ENCODE results near the gene SMIM11. TPM values are rescaled to one million over a fixed set of nuclear protein-coding genes. Genes with fewer than 3 reads are reported as not detected.
"Not testable (repeated sequence)": the region's sequence is repeated elsewhere in the genome, so short reads cannot be mapped to it uniquely, and the experiment has no call there.

Gene SMIM11, protein sequence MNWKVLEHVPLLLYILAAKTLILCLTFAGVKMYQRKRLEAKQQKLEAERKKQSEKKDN
- polyA plus RNA-seq (2011; rRNA removed) (7.5 and 15.1 TPM in 2 replicates), polyA minus RNA-seq (2011; rRNA and poly(A)+ RNA removed) (4.4 and 6.5 TPM in 2 replicates)

DNA sequence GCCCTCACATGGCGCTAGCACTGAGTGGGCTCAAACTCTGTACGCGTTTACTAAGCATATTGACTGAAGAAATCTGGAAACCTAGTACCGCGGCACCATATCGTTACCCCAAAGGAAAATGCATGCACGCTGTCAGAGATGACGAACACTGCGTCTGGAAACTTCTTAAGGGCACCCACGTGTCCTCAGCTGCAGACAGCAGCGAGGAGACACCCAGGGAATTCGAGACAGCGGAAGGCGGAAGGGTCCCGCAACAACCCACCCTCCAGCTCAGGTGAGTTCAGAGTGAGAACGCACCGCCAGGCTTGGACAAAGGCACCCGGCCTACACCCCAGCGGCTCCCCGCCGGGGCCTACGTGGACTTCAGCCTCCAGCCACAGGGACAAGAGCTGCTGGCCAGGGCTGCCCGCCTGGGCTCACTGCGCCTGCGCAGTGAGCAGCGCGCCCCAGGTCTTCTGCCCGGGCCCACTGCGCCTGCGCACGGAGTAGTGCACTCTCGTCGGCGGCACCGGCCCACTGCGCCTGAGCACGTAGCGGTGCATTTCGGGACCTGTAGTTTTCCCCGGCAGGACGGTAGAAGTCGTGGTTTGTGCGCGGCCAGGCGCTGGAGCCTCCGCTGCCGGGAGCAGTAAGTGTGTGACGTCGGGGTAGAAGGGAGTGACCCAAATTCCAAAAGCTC lies at the start of gene SMIM11:
Gene SMIM11 (plus strand): TSS at position 568 of the 679 bp plus-strand sequence. CDS start 3,998 bp downstream, outside the sequence.
- POLR2A ChIA-PET; H3K27me3 ChIP-seq (ENCODE audit: control insufficient read depth, insufficient read depth, low read length); H3K27ac ChIP-seq (ENCODE audit: low read depth, low read length); H3K9me3 ChIP-seq (ENCODE audit: control insufficient read depth, insufficient read depth, low read length); DNase-seq (ENCODE audit: low read depth, low spot score); H3K4me3 ChIP-seq (ENCODE audit: low read depth, low read length); CTCF ChIA-PET: not testable (repeated sequence)

DNA sequence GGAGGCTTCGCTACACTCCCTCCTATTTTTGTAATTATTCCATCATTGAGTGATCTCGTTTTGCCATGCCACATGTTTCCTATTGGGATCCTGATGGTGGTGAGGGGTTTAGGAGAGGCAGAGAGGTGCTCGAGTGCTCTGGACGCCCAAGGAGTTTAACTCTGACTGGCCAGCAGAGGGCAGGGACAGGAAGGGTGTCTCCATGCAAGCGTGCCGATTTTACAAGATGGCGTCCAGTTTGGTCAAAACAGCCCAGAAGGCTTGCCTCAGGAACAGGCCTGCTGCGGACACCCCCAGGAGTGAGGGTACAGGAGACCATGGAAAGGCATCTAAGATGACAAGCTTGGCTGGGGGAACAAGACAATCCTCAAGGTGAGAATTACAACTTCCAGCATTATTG lies 45.3 kb upstream of the SMIM11 start:
- Histone ChIP-seq H3K9me3 (ENCODE audit: control insufficient read depth, insufficient read depth, low read length) (0 out of 2 replicates have a peak, but pooled peaks cover 3% of the 10 kb centered on the region), H3K27ac (ENCODE audit: low read depth, low read length) (no peak overlapping the region), H3K27me3 (ENCODE audit: control insufficient read depth, insufficient read depth, low read length) (peaks cover 6% of the 10 kb centered on the region), H3K4me3 (ENCODE audit: low read depth, low read length) (no peak overlapping the region)
- ChIA-PET CTCF (no interaction called here), POLR2A (no interaction called here)
- DNase-seq (ENCODE audit: low read depth, low spot score) = no peak
- TF ChIP-seq, protein P1, sequence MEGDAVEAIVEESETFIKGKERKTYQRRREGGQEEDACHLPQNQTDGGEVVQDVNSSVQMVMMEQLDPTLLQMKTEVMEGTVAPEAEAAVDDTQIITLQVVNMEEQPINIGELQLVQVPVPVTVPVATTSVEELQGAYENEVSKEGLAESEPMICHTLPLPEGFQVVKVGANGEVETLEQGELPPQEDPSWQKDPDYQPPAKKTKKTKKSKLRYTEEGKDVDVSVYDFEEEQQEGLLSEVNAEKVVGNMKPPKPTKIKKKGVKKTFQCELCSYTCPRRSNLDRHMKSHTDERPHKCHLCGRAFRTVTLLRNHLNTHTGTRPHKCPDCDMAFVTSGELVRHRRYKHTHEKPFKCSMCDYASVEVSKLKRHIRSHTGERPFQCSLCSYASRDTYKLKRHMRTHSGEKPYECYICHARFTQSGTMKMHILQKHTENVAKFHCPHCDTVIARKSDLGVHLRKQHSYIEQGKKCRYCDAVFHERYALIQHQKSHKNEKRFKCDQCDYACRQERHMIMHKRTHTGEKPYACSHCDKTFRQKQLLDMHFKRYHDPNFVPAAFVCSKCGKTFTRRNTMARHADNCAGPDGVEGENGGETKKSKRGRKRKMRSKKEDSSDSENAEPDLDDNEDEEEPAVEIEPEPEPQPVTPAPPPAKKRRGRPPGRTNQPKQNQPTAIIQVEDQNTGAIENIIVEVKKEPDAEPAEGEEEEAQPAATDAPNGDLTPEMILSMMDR (IDR thresholded peaks at IDR 0.05; ENCODE audit: low read depth, low read length) = no peak

DNA sequence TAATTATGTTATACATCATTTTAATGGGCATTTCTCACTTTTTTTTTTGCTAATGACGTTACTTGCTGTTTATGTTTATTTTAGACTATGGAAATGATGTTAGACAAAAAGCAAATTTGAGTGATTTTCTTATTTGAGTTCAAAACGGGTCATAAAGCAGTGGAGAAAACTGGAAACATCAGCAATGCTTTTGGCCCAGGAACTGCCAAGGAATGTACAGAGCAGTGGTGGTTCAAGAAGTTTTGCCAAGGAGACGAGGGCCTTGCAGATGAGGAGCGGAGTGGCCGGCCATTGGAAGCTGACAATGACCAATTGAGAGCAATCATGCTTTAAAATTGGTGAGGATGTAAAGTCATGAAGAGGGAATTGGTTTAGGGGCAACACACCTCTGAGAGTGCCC lies 43.6 kb upstream of the SMIM11 start:
- Histone ChIP-seq H3K27me3 (ENCODE audit: control insufficient read depth, insufficient read depth, low read length) (peaks cover 6% of the 10 kb centered on the region), H3K4me3 (ENCODE audit: low read depth, low read length) (no peak overlapping the region), H3K9me3 (ENCODE audit: control insufficient read depth, insufficient read depth, low read length) (0 out of 2 replicates have a peak, but pooled peaks cover 3% of the 10 kb centered on the region), H3K27ac (ENCODE audit: low read depth, low read length) (no peak overlapping the region)
- POLR2A ChIA-PET = no interaction called here
- TF ChIP-seq, protein P1 (IDR thresholded peaks at IDR 0.05; ENCODE audit: low read depth, low read length) = no peak
- CTCF ChIA-PET = no interaction called here
- no peak for DNase-seq (ENCODE audit: low read depth, low spot score)

DNA sequence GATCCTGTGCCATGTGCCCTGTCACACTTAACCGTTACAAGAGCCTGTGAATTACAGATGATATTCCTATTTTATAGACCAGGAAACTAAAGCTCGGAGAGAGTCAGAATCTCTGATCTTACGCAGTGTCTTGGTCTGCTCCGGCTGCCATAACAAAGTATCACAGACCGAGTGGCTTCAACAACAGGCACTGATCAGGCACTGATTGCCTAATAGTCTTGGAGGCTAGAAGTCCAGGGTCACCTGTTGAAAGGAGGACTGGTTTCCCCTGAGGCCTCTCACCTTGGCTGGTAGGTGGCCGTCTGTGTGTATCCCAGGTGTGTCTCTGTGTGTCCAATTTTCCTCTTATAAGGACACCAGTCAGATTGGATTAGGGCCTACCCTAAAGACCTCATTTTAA lies 43.0 kb upstream of the SMIM11 start:
- TF ChIP-seq, protein P1 (IDR thresholded peaks at IDR 0.05; ENCODE audit: low read depth, low read length) = no peak
- H3K9me3 ChIP-seq (ENCODE audit: control insufficient read depth, insufficient read depth, low read length) = 0 out of 2 replicates have a peak, but pooled peaks cover 3% of the 10 kb centered on the region
- peaks cover 1% of the 10 kb centered on the region for H3K27me3 ChIP-seq (ENCODE audit: control insufficient read depth, insufficient read depth, low read length)
- no peak for DNase-seq (ENCODE audit: low read depth, low spot score)
- H3K4me3 ChIP-seq (ENCODE audit: low read depth, low read length) = no peak overlapping the region
- ChIA-PET CTCF (interaction anchor here (1.0 kb wide), 1 partner anchor 408 kb away, joined by 5 read pairs; no protein-coding TSS in a partner anchor), POLR2A (no interaction called here)
- no peak overlapping the region for H3K27ac ChIP-seq (ENCODE audit: low read depth, low read length)

DNA sequence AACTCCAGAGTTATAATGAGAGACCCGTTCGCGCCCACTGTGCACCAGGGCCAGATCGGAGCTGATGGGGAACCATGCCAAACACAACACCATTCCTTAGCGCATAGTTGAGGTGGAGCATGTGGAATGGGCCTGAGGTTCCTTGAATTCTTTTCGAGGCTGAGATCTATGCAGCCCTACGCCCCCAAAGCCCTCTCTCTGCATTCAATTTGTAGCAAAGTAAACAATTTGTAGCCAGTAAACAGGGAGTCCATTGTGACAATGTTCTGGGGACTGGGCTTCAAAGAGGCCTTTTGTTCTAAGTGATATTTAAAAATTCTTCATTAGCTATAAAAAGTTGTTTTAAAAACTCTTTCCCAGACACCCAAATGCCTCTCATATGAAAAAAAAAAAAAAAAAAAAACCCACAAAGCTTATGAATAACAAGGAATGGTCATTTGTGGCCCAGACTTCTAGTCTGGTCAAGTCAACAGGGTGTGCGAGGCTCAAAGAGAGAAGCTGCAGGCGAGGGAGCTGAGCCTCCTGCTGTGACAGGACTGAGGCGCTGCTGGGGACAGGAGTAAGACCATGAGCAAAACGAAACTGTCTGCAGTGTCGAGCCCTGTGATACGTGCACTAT lies 42.1 kb upstream of the SMIM11 start:
- TF ChIP-seq, protein P1 (IDR thresholded peaks at IDR 0.05; ENCODE audit: low read depth, low read length) = no peak
- POLR2A ChIA-PET = interaction anchor here (0.7 kb wide), 1 partner anchor 14 kb away, joined by 7 read pairs; no protein-coding TSS in a partner anchor
- no peak for DNase-seq (ENCODE audit: low read depth, low spot score)

More for the DNA sequence above, 42.1 kb upstream of the SMIM11 start:
- Histone ChIP-seq H3K27me3 (ENCODE audit: control insufficient read depth, insufficient read depth, low read length) (no peaks in the 10 kb centered on the region), H3K9me3 (ENCODE audit: control insufficient read depth, insufficient read depth, low read length) (0 out of 2 replicates have a peak, but pooled peaks cover 3% of the 10 kb centered on the region), H3K4me3 (ENCODE audit: low read depth, low read length) (no peak overlapping the region), H3K27ac (ENCODE audit: low read depth, low read length) (no peak overlapping the region)
- CTCF ChIA-PET = interaction anchor here (0.6 to 1.9 kb wide), 3 partner anchors 14 to 409 kb away, joined by 5 to 13 read pairs (median 7); no protein-coding TSS in a partner anchor

Measured in AG04450 (cell line).